HepG2 (cell line): ENCODE results near the gene VSX1.

Source experiments
- ETV6 ChIP-seq: sonication (generic); formaldehyde crosslinking; conservative IDR thresholded peaks from 2 replicates; pipeline ENCODE4 v1.4.0; 2020; ENCODE audit warnings: missing genetic modification reagents
- GFI1 ChIP-seq: sonication (generic); formaldehyde crosslinking; IDR thresholded peaks from 2 replicates; pipeline ENCODE4 v1.5.0; 2020; ENCODE audit warnings: missing genetic modification reagents, mild to moderate bottlenecking, borderline replicate concordance
- JUNB ChIP-seq: sonication (generic); formaldehyde crosslinking; IDR thresholded peaks from 2 replicates; pipeline ENCODE4 v1.8.0; 2022; ENCODE audit warnings: missing genetic modification reagents, mild to moderate bottlenecking, borderline replicate concordance
- NCOA1 ChIP-seq: sonication (generic); formaldehyde crosslinking; IDR thresholded peaks from 2 replicates; pipeline ENCODE4 v1.9.0; 2021; ENCODE audit warnings: missing genetic modification reagents
- PATZ1 ChIP-seq: sonication (generic); formaldehyde crosslinking; IDR thresholded peaks from 2 replicates; pipeline ENCODE4 v1.4.0; 2020; ENCODE audit warnings: missing genetic modification reagents
- POLR2AphosphoS5 ChIP-seq: IDR thresholded peaks from 2 replicates; pipeline ENCODE4 v1.6.1; 2012; ENCODE audit warnings: low read depth, low read length
- SP1 ChIP-seq, 2 experiments: fragments of 450-650 bp in 1 of 2; sonication (generic) in 1 of 2; formaldehyde crosslinking in 1 of 2; IDR thresholded peaks; 2 replicates each; pipeline versions ENCODE4 v1.4.0 to v1.6.1; 2016 to 2020; ENCODE audit warnings: missing genetic modification reagents in 1 of 2
- SP4 ChIP-seq: sonication (generic); formaldehyde crosslinking; IDR thresholded peaks from 2 replicates; pipeline ENCODE4 v1.8.1; 2023; ENCODE audit warnings: mild to moderate bottlenecking, missing genetic modification reagents
- TBX3 ChIP-seq: fragments of 450-650 bp; IDR thresholded peaks from 2 replicates; pipeline ENCODE4 v1.6.1; 2017; ENCODE audit warnings: antibody characterized with exemption, mild to moderate bottlenecking, inconsistent platforms, borderline replicate concordance
- ZMAT3 ChIP-seq: sonication (generic); formaldehyde crosslinking; conservative IDR thresholded peaks from 2 replicates; pipeline ENCODE4 v1.7.0; 2021; ENCODE audit warnings: missing genetic modification reagents
- ZNF83 ChIP-seq: sonication (generic); formaldehyde crosslinking; IDR thresholded peaks from 2 replicates; pipeline ENCODE4 v1.4.0; 2020; ENCODE audit warnings: missing genetic modification reagents, mild to moderate bottlenecking, borderline replicate concordance
- TF ChIP-seq, protein P1 (sequence below): sonication (generic); formaldehyde crosslinking; IDR thresholded peaks from 2 replicates; pipeline ENCODE4 v1.5.0; 2020; ENCODE audit warnings: mild to moderate bottlenecking, missing genetic modification reagents, moderate library complexity
- TF ChIP-seq, protein P2 (sequence below), 2 experiments: fragments of 450-650 bp in 1 of 2; sonication (generic) in 1 of 2; formaldehyde crosslinking; IDR thresholded peaks; 2 replicates each; pipeline versions ENCODE4 v1.5.0 to v1.8.0; 2020 to 2022; ENCODE audit warnings: mild to moderate bottlenecking in 1 of 2, missing genetic modification reagents in 1 of 2

DNA sequence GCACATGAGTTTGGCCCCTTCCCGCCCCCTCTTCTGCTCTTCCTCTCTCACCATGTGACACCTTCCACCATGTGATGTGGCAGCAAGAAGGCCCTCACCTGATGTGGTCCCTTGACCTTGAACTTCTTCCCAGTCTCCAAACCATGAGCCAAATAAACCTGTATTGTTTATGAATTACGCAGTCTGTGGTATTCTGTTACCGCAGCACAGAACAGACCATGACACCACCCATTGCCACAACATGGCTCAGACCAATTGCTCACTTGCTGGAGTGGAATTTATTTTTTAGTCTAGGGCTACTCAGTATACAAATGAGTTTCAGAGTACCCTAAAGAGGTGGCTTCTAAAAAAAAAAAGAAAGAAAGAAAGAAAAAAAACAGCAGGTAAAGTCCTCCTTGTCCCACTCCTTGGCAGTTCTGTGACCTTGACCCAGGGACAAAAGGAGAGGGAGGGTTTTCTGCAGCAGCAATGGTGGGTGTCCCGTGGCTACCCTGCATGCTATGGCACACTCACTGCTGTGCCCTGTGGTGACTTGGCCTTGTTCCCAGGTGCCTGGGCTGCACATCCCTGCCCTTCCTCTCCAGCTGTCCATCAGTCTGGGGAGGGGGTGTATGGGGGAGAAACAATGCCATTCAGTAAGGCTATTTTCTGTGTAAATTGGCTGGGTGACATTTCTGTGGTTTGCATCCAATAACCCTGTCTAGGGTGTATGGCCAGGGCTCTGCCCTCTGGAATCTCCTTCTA, 5.4 kb upstream of the VSX1 start:
- TF ChIP-seq ETV6 (CRISPR knock-in tag), result no peak
- TF ChIP-seq TBX3, result no peak
- TF ChIP-seq SP1 (IDR thresholded peaks at IDR 0.05), result no peak
- TF ChIP-seq SP1 (CRISPR knock-in tag; IDR thresholded peaks at IDR 0.05), result no peak
- TF ChIP-seq, protein P1, sequence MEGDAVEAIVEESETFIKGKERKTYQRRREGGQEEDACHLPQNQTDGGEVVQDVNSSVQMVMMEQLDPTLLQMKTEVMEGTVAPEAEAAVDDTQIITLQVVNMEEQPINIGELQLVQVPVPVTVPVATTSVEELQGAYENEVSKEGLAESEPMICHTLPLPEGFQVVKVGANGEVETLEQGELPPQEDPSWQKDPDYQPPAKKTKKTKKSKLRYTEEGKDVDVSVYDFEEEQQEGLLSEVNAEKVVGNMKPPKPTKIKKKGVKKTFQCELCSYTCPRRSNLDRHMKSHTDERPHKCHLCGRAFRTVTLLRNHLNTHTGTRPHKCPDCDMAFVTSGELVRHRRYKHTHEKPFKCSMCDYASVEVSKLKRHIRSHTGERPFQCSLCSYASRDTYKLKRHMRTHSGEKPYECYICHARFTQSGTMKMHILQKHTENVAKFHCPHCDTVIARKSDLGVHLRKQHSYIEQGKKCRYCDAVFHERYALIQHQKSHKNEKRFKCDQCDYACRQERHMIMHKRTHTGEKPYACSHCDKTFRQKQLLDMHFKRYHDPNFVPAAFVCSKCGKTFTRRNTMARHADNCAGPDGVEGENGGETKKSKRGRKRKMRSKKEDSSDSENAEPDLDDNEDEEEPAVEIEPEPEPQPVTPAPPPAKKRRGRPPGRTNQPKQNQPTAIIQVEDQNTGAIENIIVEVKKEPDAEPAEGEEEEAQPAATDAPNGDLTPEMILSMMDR, result no peak
- TF ChIP-seq GFI1 (CRISPR knock-in tag), result no peak
- TF ChIP-seq JUNB (CRISPR knock-in tag), result no peak
- TF ChIP-seq ZMAT3 (CRISPR knock-in tag), result no peak
- TF ChIP-seq POLR2AphosphoS5, result no peak
- TF ChIP-seq ZNF83, result no peak
- TF ChIP-seq SP4 (CRISPR knock-in tag), result no peak
- no peak for TF ChIP-seq PATZ1 (CRISPR knock-in tag)
- TF ChIP-seq, protein P2, sequence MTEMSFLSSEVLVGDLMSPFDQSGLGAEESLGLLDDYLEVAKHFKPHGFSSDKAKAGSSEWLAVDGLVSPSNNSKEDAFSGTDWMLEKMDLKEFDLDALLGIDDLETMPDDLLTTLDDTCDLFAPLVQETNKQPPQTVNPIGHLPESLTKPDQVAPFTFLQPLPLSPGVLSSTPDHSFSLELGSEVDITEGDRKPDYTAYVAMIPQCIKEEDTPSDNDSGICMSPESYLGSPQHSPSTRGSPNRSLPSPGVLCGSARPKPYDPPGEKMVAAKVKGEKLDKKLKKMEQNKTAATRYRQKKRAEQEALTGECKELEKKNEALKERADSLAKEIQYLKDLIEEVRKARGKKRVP (CRISPR knock-in tag; IDR thresholded peaks at IDR 0.05), result no peak
- no peak for TF ChIP-seq NCOA1 (CRISPR knock-in tag)
